CD4-positive, alpha-beta T cell (primary cell): Measurements from ENCODE around the gene PCDH9. TPM values are rescaled to one million over a fixed set of nuclear protein-coding genes. Genes with fewer than 3 reads are reported as not detected.

Experiments used
- ATAC-seq: fragments of 200-7000 bp; cut with Tn5 transposase; one replicate; pipeline ENCODE4 v1.10.0; 2022; ENCODE audit warnings: mild to moderate bottlenecking; ENCODE audit not compliant: poor library complexity
- CTCF ChIA-PET: fragments of 350-600 bp; sonication (Branson Sonifier 250); formaldehyde crosslinking; loops from one replicate; lab custom pipeline; 2021; ENCODE audit warnings: antibody characterized with exemption, inconsistent platforms; lab: Charles Lee
- POLR2A ChIA-PET: fragments of 350-600 bp; sonication (Branson Sonifier 250); formaldehyde crosslinking; loops from one replicate; lab custom pipeline; 2021; ENCODE audit warnings: antibody characterized with exemption, inconsistent platforms; lab: Charles Lee
- DNase-seq, 14 experiments: peaks; one replicate each; pipeline ENCODE4 v3.0.0-alpha.2; 2013 to 2020; ENCODE audit warnings: mixed read lengths in 2 of 14
- H3K27ac ChIP-seq, 2 donors: one replicate each; pipeline versions ENCODE4 v1.5.1 to v1.7.0; 2013; ENCODE audit warnings: low read length in 2 of 2, low read depth in 1 of 2, mild to moderate bottlenecking in 1 of 2
- H3K27me3 ChIP-seq, 2 experiments: 1 replicate in 1 of 2; 2 replicates in 1 of 2; pipeline versions ENCODE4 v1.6.1 to v1.7.0; 2013; ENCODE audit warnings: low read length in 2 of 2, control low read depth in 1 of 2, mild to moderate bottlenecking in 1 of 2, moderate library complexity in 1 of 2; ENCODE audit not compliant: insufficient read depth in 2 of 2, control insufficient read depth in 1 of 2
- H3K36me3 ChIP-seq: one replicate; pipeline ENCODE4 v1.6.1; 2013; ENCODE audit warnings: low read length, control low read depth; ENCODE audit not compliant: insufficient read depth
- H3K4me1 ChIP-seq: one replicate; pipeline ENCODE4 v1.6.1; 2013; ENCODE audit warnings: low read length, control low read depth; ENCODE audit not compliant: insufficient read depth
- H3K4me3 ChIP-seq: one replicate; pipeline ENCODE4 v1.5.1; 2013; ENCODE audit warnings: mild to moderate bottlenecking, low read length, moderate library complexity
- H3K9me3 ChIP-seq, 2 experiments: 1 replicate in 1 of 2; 2 replicates in 1 of 2; pipeline versions ENCODE4 v1.6.1 to v1.7.0; 2013; ENCODE audit warnings: low read length in 2 of 2, mild to moderate bottlenecking in 2 of 2, control low read depth in 1 of 2, moderate library complexity in 1 of 2; ENCODE audit not compliant: control insufficient read depth in 1 of 2, insufficient read depth in 1 of 2
- H3K27ac Mint-ChIP-seq: one replicate; pipeline ENCODE4 v1.8.0; 2020; ENCODE audit warnings: mixed read lengths
- H3K27me3 Mint-ChIP-seq: one replicate; pipeline ENCODE4 v1.8.0; 2021; ENCODE audit warnings: mixed read lengths
- H3K36me3 Mint-ChIP-seq: one replicate; pipeline ENCODE4 v1.8.0; 2021; ENCODE audit warnings: low read depth, mixed read lengths
- H3K4me1 Mint-ChIP-seq: one replicate; pipeline ENCODE4 v1.8.0; 2021; ENCODE audit warnings: low read depth, mixed read lengths
- H3K4me3 Mint-ChIP-seq: one replicate; pipeline ENCODE4 v1.8.0; 2020; ENCODE audit warnings: mild to moderate bottlenecking, mixed read lengths
- H3K9me3 Mint-ChIP-seq: one replicate; pipeline ENCODE4 v1.8.0; 2020; ENCODE audit warnings: mixed read lengths
- CTCF ChIP-seq: fragments of 200-600 bp; IDR thresholded peaks from one replicate; pipeline ENCODE4 v1.8.0; 2022; ENCODE audit warnings: antibody characterized with exemption, mild to moderate bottlenecking
- intact Hi-C, 2 experiments: fragments of 100-400 bp; cut with DNase I in 1 of 2; cut with micrococcal nuclease in 1 of 2; formaldehyde crosslinking; loops; one replicate each; pipeline versions ENCODE4 v1.15.1 to v1.9.0; 2023 to 2025; cut with DNase I, micrococcal nuclease
- total RNA-seq, 174 experiments: library from RNA in 2 of 174; stranded (reverse) in 2 of 174; gene quantifications; one replicate each; pipeline ENCODE4 v1.2.3 and lab custom pipeline; 2021 to 2026

The PCDH9 gene
- total RNA-seq, 2 experiments from 2014 or later = 0.08 to 0.19 TPM

DNA sequence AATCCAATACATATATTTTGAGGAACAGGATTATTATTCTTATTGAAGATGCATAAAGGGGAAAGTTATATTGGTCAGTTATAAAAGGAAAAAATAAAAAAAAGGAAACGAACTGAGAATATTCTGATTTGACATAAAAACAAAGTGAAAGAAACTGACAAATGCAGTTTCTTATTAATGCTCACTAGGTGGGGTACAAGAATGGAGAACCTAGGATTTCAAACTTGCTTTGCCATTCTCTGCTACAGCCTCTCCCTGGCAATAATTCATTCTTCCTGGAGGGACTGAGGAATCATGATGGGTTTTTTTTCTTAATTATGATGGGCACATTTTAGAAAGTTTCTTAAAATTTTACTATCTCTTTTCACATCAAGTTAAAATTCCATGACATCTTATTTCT lies 154.9 kb downstream of the PCDH9 start:
- Mint-ChIP-seq H3K36me3 (no peaks in the 10 kb centered on the region), H3K27me3 (no peaks in the 10 kb centered on the region), H3K4me1 (no peaks in the 10 kb centered on the region), H3K9me3 (no peaks in the 10 kb centered on the region), H3K4me3 (no peak overlapping the region), H3K27ac (no peak overlapping the region)
- Histone ChIP-seq H3K9me3 (no peaks in the 10 kb centered on the region), H3K27me3 (no peaks in the 10 kb centered on the region), H3K4me1 (no peaks in the 10 kb centered on the region), H3K36me3 (no peaks in the 10 kb centered on the region), H3K4me3 (no peak overlapping the region), H3K27ac (no peak overlapping the region)
- no peak for TF ChIP-seq CTCF
- ATAC-seq (no peak), DNase-seq (no peak)
- intact Hi-C loops = no loop called here
- ChIA-PET POLR2A (no interaction called here), CTCF (no interaction called here)

DNA sequence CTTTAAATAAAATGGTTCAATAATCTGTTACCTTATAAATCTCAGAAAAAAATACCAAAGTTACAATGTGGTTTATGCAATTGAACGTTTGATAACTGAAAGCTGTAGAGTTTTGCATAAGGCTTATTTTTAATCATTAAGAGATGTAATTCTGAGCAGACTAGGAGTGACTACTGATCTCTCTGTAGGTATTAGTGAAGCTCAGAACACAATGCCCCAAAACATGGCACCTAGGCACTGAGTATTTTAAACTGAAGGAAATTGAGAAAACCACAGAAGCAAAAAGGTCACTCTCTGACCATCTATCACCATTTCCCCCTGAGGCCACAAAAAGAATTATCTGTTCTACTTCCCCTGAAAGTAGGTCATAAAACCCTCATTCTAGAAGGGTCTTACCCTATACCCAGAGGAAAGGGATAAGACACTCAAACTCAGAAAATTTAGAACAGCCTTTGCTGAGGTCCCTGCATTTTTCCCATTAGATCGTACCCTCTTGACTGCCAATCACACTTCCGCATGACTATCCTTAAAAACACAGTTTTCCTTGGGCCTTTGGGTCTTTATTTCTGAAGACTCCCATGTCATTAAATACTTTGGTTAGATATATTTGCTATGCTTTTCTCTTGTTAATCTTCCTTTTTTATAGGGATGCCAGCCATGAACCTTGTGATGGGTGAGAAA lies 158.1 kb downstream of the PCDH9 start:
- Histone ChIP-seq H3K4me3 (no peak overlapping the region), H3K36me3 (no peaks in the 10 kb centered on the region), H3K27ac (no peak overlapping the region), H3K9me3 (no peaks in the 10 kb centered on the region), H3K4me1 (no peaks in the 10 kb centered on the region), H3K27me3 (no peaks in the 10 kb centered on the region)
- POLR2A ChIA-PET = interaction anchor here (0.7 kb wide), 1 partner anchor 19 kb away, joined by 3 read pairs; no protein-coding TSS in a partner anchor
- no peak for TF ChIP-seq CTCF
- intact Hi-C loops = no loop called here
- no peak for ATAC-seq
- H3K27me3 Mint-ChIP-seq = no peaks in the 10 kb centered on the region
- H3K27ac Mint-ChIP-seq = no peak overlapping the region
- CTCF ChIA-PET = no interaction called here
- no peak overlapping the region for H3K4me3 Mint-ChIP-seq
- no peak for DNase-seq
- no peaks in the 10 kb centered on the region for H3K9me3 Mint-ChIP-seq
- H3K4me1 Mint-ChIP-seq = no peaks in the 10 kb centered on the region
- no peaks in the 10 kb centered on the region for H3K36me3 Mint-ChIP-seq

DNA sequence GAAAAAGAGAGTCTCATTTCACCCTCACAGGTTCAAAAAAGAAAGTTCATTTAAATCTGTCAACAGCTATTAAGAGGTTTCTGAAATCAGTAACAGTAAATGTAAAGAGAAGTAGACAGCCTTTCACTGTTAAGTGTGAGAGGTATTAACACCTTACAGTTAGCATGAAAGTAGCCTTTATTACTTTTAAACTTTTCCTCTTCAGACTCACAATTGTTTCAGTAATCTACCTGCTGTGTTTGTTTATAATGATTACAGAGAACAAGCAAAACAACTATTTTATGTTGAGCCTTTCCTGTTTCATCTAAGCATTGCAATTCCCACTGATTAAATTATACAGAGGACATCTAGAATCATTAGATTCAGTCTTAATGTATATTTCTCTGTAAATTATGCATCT lies 159.8 kb downstream of the PCDH9 start:
- Histone ChIP-seq H3K9me3 (no peaks in the 10 kb centered on the region), H3K4me1 (no peaks in the 10 kb centered on the region), H3K36me3 (no peaks in the 10 kb centered on the region), H3K27ac (no peak overlapping the region), H3K27me3 (no peaks in the 10 kb centered on the region), H3K4me3 (no peak overlapping the region)
- no peak overlapping the region for H3K27ac Mint-ChIP-seq
- H3K9me3 Mint-ChIP-seq = no peaks in the 10 kb centered on the region
- TF ChIP-seq CTCF = no peak
- no peaks in the 10 kb centered on the region for H3K36me3 Mint-ChIP-seq
- intact Hi-C loops = no loop called here
- ChIA-PET CTCF (no interaction called here), POLR2A (no interaction called here)
- ATAC-seq = no peak
- H3K4me1 Mint-ChIP-seq = no peaks in the 10 kb centered on the region
- H3K27me3 Mint-ChIP-seq = no peaks in the 10 kb centered on the region
- DNase-seq = no peak
- H3K4me3 Mint-ChIP-seq = no peak overlapping the region
